Neuronal stem cell (in vitro differentiated cells): Measurements from ENCODE around the gene ZIC4.

Experiments used
- DNase-seq: peaks from one replicate; pipeline ENCODE4 v3.0.0-alpha.2; 2013; ENCODE audit warnings: low spot score
- H2AFZ ChIP-seq: one replicate; pipeline ENCODE4 v1.6.1; 2013; ENCODE audit warnings: mild to moderate bottlenecking, low read length, inconsistent platforms
- H2AK5ac ChIP-seq: 2 replicates; pipeline ENCODE4 v1.6.1; 2013; ENCODE audit warnings: low read depth, mild to moderate bottlenecking, inconsistent platforms, low read length, moderate library complexity, mixed read lengths
- H2BK120ac ChIP-seq: 2 replicates; pipeline ENCODE4 v1.6.1; 2013; ENCODE audit warnings: low read depth, mild to moderate bottlenecking, inconsistent platforms, low read length, moderate library complexity, mixed read lengths
- H2BK12ac ChIP-seq: one replicate; pipeline ENCODE4 v1.6.1; 2013; ENCODE audit warnings: low read length, inconsistent platforms
- H2BK15ac ChIP-seq: 2 replicates; pipeline ENCODE4 v1.6.1; 2013; ENCODE audit warnings: mild to moderate bottlenecking, low read length, inconsistent platforms, mixed read lengths
- H2BK5ac ChIP-seq: one replicate; pipeline ENCODE4 v1.6.1; 2013; ENCODE audit warnings: inconsistent platforms, mild to moderate bottlenecking, low read length, moderate library complexity
- H3K14ac ChIP-seq: one replicate; pipeline ENCODE4 v1.6.1; 2013; ENCODE audit warnings: low read length, inconsistent platforms
- H3K18ac ChIP-seq: 2 replicates; pipeline ENCODE4 v1.6.1; 2013; ENCODE audit warnings: low read length, inconsistent platforms
- H3K23ac ChIP-seq: 2 replicates; pipeline ENCODE4 v1.6.1; 2013; ENCODE audit warnings: low read depth, mild to moderate bottlenecking, mixed read lengths, low read length, inconsistent platforms; ENCODE audit not compliant: poor library complexity
- H3K27ac ChIP-seq: replicated peaks from 3 replicates; pipeline ENCODE4 v1.5.1; 2013; ENCODE audit warnings: low read length, inconsistent platforms
- H3K27me3 ChIP-seq, 3 experiments: 2 replicates each; pipeline ENCODE4 v1.6.1; 2013; ENCODE audit warnings: low read length in 3 of 3, mild to moderate bottlenecking in 2 of 3, inconsistent platforms in 1 of 3, low read depth in 1 of 3, mixed read lengths in 1 of 3, moderate library complexity in 1 of 3; ENCODE audit not compliant: control insufficient read depth in 3 of 3, insufficient read depth in 3 of 3
- H3K36me3 ChIP-seq, 2 donors: replicated peaks in 1 of 2; 2 replicates each; pipeline ENCODE4 v1.6.1; 2013; ENCODE audit warnings: low read length in 2 of 2; ENCODE audit not compliant: control insufficient read depth in 2 of 2, insufficient read depth in 2 of 2
- H3K4ac ChIP-seq: 2 replicates; pipeline ENCODE4 v1.6.1; 2013; ENCODE audit warnings: inconsistent platforms, mild to moderate bottlenecking, low read length, moderate library complexity
- H3K4me1 ChIP-seq, 2 donors: 1 replicate in 1 of 2; 2 replicates in 1 of 2; pipeline ENCODE4 v1.6.1; 2013; ENCODE audit warnings: low read length in 2 of 2, low read depth in 1 of 2; ENCODE audit not compliant: control insufficient read depth in 2 of 2, insufficient read depth in 1 of 2
- H3K4me2 ChIP-seq: one replicate; pipeline ENCODE4 v1.6.1; 2013; ENCODE audit warnings: mild to moderate bottlenecking, low read length, inconsistent platforms; ENCODE audit not compliant: insufficient read depth, poor library complexity, severe bottlenecking
- H3K4me3 ChIP-seq, 2 donors: 2 replicates each; pipeline ENCODE4 v1.5.1; 2013; ENCODE audit warnings: low read length in 2 of 2, mild to moderate bottlenecking in 2 of 2, inconsistent platforms in 1 of 2, moderate library complexity in 1 of 2
- H3K79me1 ChIP-seq: one replicate; pipeline ENCODE4 v1.6.1; 2013; ENCODE audit warnings: low read depth, mild to moderate bottlenecking, inconsistent platforms, low read length, moderate library complexity
- H3K9ac ChIP-seq: one replicate; pipeline ENCODE4 v1.6.1; 2013; ENCODE audit warnings: mild to moderate bottlenecking, low read depth, low read length, inconsistent platforms; ENCODE audit not compliant: poor library complexity
- H3K9me3 ChIP-seq, 2 donors: replicated peaks in 1 of 2; 2 replicates each; pipeline versions ENCODE3 to v1.6.1; 2013; ENCODE audit warnings: low read length in 2 of 2, mild to moderate bottlenecking in 2 of 2, inconsistent platforms in 1 of 2, low read depth in 1 of 2, mixed read lengths in 1 of 2, moderate library complexity in 1 of 2; ENCODE audit not compliant: control insufficient read depth in 2 of 2, insufficient read depth in 1 of 2
- H4K8ac ChIP-seq: one replicate; pipeline ENCODE4 v1.6.1; 2013; ENCODE audit warnings: low read depth, mild to moderate bottlenecking, inconsistent platforms, low read length, moderate library complexity
- H4K91ac ChIP-seq: one replicate; pipeline ENCODE4 v1.6.1; 2013; ENCODE audit warnings: low read length, low read depth, mild to moderate bottlenecking, inconsistent platforms; ENCODE audit not compliant: poor library complexity
- WGBS, 2 donors: extraction: QIAGEN DNeasy Blood & Tissue Kit; methylation state at CpG; one replicate each; pipeline ENCODE4 v1.1.7; 2013; ENCODE audit warnings: missing lambda C conversion rate in 2 of 2, mixed read lengths in 1 of 2; ENCODE audit not compliant: insufficient read length in 2 of 2, insufficient replicate concordance in 1 of 2; ENCODE audit errors: extremely low coverage in 2 of 2; 5-methylcytosine and 5-hydroxymethylcytosine counted together

ZIC4 gene

GRCh38 chr3:147336543-147337278 is 69.6 kb downstream of the ZIC4 start:
- Histone ChIP-seq H2BK15ac (no peak overlapping the region), H3K27me3 (no peaks in the 10 kb centered on the region), H3K14ac (no peak overlapping the region), H4K91ac (no peak overlapping the region), H3K9me3 (no peaks in the 10 kb centered on the region), H3K4me1 (peaks cover 0 to 2% of the 10 kb centered on the region in 2 donors), H2BK12ac (no peak overlapping the region), H3K36me3 (no peaks in the 10 kb centered on the region), H2BK120ac (no peak overlapping the region), H3K4me3 (no peak overlapping the region), H3K27ac (no peak overlapping the region), H3K4me2 (no peak overlapping the region), H4K8ac (no peak overlapping the region), H3K18ac (no peak overlapping the region), H3K23ac (no peak overlapping the region), H3K4ac (no peak overlapping the region), H2AK5ac (no peak overlapping the region), H3K9ac (no peak overlapping the region), H3K79me1 (no peaks in the 10 kb centered on the region), H2AFZ (no peak overlapping the region), H2BK5ac (no peak overlapping the region)
- no peak for DNase-seq
- WGBS, 2 donors, result no CpG with 5 or more reads among the region's 4 CpGs
